ENCODE results near the gene UBE2I.

DNA sequence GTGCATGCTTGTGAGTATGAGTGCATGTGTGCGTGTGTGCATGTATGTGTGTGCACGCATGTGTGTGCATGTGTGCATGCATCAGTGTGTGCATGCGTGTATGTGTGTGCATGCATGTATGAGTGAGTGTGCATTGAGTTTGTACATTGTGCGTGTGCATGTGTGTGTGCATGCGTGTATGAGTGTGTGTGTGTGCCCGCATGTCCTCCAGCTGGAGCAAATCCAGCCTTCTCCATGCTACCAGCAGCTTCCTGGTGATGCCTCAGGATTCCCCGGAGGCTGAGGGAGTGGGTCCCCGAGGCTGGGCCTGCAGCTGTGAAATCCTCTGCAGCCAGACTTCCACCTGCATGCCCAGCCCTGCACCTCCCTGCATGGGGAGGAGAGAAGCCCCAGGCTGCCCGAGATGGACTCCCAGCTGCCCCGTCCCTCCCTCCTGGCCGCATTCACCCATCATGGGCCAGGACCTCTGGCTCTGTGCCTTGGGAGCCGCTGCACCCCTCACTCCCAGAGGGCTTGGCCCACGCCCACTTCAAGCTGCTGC, 44.3 kb upstream of the UBE2I start:
- TF ChIP-seq CTCF (IDR thresholded peaks at IDR 0.05) (no peak), POLR2A (IDR thresholded peaks at IDR 0.05) (no peak), POLR2AphosphoS5 (IDR thresholded peaks at IDR 0.05) (no peak)

Measured in prostate gland (tissue), 2 donors.